Urinary bladder (tissue), 4 donors: ENCODE results near the gene TMEFF1. TPM values are rescaled to one million over a fixed set of nuclear protein-coding genes. Genes with fewer than 3 reads are reported as not detected.

Experiments
- DNase-seq: peaks from one replicate; pipeline ENCODE4 v3.0.0-alpha.2; 2015; ENCODE audit errors: extremely low spot score
- H3K27ac ChIP-seq: one replicate; pipeline ENCODE4 v1.5.1; 2013; ENCODE audit warnings: low read depth, mild to moderate bottlenecking, moderate library complexity
- H3K36me3 ChIP-seq: one replicate; pipeline ENCODE4 v1.6.1; 2013; ENCODE audit warnings: mild to moderate bottlenecking, moderate library complexity; ENCODE audit not compliant: insufficient read depth
- H3K4me1 ChIP-seq: one replicate; pipeline ENCODE4 v1.6.1; 2013; ENCODE audit warnings: mild to moderate bottlenecking, moderate library complexity; ENCODE audit not compliant: insufficient read depth
- H3K4me3 ChIP-seq: one replicate; pipeline ENCODE4 v1.5.1; 2013; ENCODE audit warnings: low read depth, low read length
- WGBS: extraction: QIAGEN DNeasy Blood & Tissue Kit; methylation state at CpG from one replicate; pipeline ENCODE4 v1.1.7; 2013; 5-methylcytosine and 5-hydroxymethylcytosine counted together
- polyA plus RNA-seq: library from polyadenylated mRNA; stranded (reverse); fragments of 200-250 nt; gene quantifications from one replicate; pipeline ENCODE4 v1.2.3, GENCODE V29; 2013
- total RNA-seq: library from RNA; depleted of rRNA; stranded (reverse); fragments of >200 nt; gene quantifications from one replicate; pipeline ENCODE4 v1.2.3, GENCODE V29; 2014
- donor health status: healthy with polysubstance abuse.
- donor health status: healthy.

TMEFF1 gene
- total and polyA plus RNA-seq, 2 donors, result 0.24 to 2.0 TPM

DNA sequence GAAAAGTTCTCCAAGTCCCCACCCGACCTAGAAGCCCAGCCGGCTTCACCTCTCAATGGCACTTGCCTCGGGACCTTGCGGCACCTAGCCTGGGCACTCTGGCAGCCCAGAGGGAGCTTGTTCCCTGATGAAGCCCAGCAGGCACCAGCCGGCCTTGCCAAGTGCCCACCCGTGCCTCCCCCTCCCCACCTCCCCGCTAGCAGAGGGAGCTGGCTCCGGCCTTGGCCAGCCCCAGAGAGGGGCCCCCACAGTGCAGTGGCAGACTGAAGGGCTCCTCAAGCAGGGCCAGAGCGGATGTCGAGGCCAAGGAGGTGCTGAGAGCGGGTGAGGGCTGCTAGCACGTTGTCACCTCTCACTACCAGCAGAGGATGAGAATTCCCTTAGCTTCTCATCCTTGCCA, 67.4 kb downstream of the TMEFF1 start:
- no peak for DNase-seq
- 91% methylated on average over 12 of the region's 12 CpGs for WGBS
- no peak overlapping the region for H3K27ac ChIP-seq
- H3K4me1 ChIP-seq, result no peaks in the 10 kb centered on the region
- no peak overlapping the region for H3K4me3 ChIP-seq
- H3K36me3 ChIP-seq, result peaks cover 2% of the 10 kb centered on the region

DNA sequence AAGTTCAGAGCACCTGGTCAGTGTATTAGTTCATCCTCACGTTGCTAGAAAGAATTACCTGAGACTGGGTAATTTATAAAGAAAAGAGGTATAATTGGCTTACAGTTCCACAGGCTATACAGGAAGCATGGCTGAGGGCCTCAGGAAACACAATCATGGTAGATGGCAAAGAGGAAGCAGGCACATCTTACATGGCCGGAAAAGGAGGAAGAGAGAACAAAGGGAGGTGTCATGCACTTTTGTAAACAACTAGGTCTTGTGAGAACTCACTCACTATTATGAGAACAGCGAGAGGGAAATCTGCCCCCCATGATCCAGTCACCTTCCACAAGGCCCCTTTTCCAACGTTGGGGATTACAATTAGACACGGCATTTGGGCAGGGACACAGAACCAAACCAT, 76.1 kb downstream of the TMEFF1 start:
- no peak overlapping the region for H3K27ac ChIP-seq
- no peak overlapping the region for H3K4me3 ChIP-seq
- H3K4me1 ChIP-seq, result no peaks in the 10 kb centered on the region
- no peaks in the 10 kb centered on the region for H3K36me3 ChIP-seq
- 84% methylated on average over 5 of the region's 5 CpGs for WGBS
- no peak for DNase-seq

DNA sequence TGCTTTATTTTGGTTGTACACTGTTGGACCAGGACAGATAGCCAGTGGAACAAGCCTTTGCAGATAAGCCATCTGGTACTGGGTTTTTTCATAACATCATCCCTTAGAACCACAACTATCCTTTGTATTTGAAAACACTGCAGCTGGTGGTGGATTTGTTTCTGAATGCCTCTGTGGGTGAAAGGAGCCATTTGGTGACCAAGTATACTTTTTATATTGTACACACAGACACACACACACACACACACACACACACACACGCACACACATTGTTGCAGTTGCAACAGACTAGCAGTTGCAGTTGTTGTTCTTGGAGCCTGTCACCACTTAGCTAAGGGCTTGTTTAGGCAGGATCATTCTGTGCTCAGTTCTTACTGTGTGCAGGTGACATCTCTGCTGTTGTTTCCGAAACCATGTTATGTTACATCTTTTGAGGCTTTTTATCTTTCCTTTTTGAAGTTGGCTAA, 82.0 kb downstream of the TMEFF1 start:
- Histone ChIP-seq H3K27ac (no peak overlapping the region), H3K4me1 (no peaks in the 10 kb centered on the region), H3K36me3 (no peaks in the 10 kb centered on the region), H3K4me3 (no peak overlapping the region)
- WGBS, result 76% methylated on average over 2 of the region's 2 CpGs
- DNase-seq, result no peak

DNA sequence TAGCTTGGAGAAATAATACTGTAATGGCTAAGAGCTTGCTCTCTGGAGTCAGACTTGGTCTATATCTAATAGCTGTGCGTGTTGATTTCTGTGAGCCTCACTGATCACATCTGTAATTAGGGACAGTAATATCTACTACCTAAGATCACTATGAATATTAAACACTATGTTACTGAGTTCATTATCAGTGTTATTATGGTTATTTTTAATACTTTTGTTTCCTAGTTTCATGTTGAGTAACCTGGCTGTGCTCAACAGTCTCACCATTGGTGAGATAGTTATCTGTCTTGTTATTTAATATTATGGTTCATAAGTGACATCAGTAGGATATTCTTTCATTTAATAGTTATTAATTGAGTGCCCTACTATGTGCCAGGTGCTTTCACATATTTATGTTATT, 82.5 kb downstream of the TMEFF1 start:
- 97% methylated on average over 1 of the region's 1 CpG for WGBS
- no peak for DNase-seq

DNA sequence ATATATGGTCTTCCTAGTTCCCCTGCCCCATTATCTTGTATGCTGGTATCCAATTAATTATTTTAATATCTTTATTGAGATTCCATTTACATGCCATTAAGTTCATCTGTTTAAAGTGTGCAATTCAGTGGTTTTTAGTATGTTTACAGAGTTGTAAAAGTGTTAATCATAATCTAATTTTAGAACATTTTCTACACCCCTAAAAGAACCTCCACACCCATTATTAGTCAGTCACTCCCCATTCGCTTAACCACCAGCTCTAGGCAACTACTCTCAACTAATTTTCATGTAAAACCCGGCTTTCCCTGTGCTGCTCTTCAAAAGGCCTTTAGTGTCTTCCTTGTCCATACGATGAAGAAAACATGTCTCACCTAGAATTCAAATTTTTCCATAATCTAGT, 84.1 kb downstream of the TMEFF1 start:
- WGBS, result 98% methylated on average over 3 of the region's 3 CpGs
- H3K27ac ChIP-seq, result no peak overlapping the region

More for the DNA sequence above, 82.5 kb downstream of the TMEFF1 start:
- H3K4me1 ChIP-seq, result no peaks in the 10 kb centered on the region
- no peaks in the 10 kb centered on the region for H3K36me3 ChIP-seq
- no peak overlapping the region for H3K4me3 ChIP-seq
- no peak overlapping the region for H3K27ac ChIP-seq

DNA sequence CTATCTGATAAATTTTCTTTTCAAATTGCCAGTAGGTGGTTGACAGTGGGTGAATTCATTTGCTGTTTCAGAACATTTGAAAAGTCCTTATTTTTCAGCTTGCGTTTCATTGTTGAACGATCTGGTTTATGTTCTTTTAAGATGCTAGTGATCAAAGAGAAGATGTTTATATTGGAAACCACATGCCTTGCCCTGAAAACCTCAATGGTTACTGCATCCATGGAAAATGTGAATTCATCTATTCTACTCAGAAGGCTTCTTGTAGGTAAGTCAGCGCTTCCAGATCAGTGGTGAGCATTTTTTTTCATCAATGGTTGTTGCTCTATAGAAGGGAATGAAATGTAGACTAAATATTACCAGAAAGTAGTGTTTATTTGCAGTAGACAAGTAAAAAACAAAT, 88.3 kb downstream of the TMEFF1 start:
- no peak for DNase-seq
- Histone ChIP-seq H3K36me3 (no peaks in the 10 kb centered on the region), H3K4me1 (no peaks in the 10 kb centered on the region), H3K4me3 (no peak overlapping the region), H3K27ac (no peak overlapping the region)
- 74% methylated on average over 3 of the region's 3 CpGs for WGBS

More for the DNA sequence above, 84.1 kb downstream of the TMEFF1 start:
- Histone ChIP-seq H3K4me1 (no peaks in the 10 kb centered on the region), H3K4me3 (no peak overlapping the region), H3K36me3 (no peaks in the 10 kb centered on the region)
- DNase-seq, result no peak

DNA sequence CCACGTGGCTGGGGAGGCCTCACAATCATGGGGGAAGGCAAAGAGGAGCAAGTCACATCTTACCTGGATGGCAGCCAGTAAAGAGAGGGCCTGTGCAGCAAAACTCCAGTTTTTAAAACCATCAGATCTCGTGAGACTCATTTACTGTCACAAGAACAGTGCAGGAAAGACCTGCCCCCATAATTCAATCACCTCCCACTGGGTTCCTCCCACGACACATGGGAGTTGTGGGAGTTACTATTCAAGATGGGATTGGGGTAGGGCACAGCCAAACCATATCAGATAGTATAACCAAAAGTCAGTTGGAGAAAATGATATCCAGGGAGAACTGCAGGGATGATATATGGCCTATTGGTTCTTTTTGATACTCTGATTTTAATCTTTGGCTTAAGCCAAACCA, 94.9 kb downstream of the TMEFF1 start:
- WGBS, result 79% methylated on average over 3 of the region's 3 CpGs
- H3K27ac ChIP-seq, result no peak overlapping the region
- DNase-seq, result no peak
- H3K4me1 ChIP-seq, result no peaks in the 10 kb centered on the region
- H3K4me3 ChIP-seq, result no peak overlapping the region
- no peaks in the 10 kb centered on the region for H3K36me3 ChIP-seq

DNA sequence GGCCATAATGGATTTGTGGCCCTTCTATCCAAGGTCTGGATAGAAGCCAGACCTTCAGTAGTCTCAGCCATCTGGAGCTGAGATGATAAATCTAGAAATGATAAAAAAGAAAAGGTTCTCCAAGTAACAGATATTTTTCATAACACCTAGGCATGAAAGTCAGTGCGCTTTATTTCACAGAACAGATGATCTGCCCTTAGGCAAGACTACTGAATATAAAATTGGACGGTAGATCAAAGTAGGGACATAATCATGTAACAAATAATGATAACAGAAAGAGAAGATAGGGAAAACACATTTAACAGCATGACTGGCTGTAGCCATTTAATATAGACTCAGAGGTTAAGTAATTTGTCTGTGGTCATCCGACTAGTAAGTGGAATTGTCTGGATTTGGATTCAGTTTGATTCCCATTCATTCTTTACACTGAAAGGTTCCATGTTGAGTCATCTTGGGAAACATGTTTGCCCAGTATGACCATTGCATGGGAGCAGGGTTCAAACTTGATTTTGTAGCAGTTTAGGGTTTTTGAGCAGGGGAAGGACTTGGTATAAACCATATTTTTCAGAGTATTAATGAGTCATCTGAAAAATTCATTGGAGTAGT, 100.8 kb downstream of the TMEFF1 start:
- Histone ChIP-seq H3K4me1 (no peaks in the 10 kb centered on the region), H3K27ac (no peak overlapping the region), H3K4me3 (no peak overlapping the region), H3K36me3 (no peaks in the 10 kb centered on the region)
- no peak for DNase-seq
- WGBS, result 92% methylated on average over 3 of the region's 3 CpGs

DNA sequence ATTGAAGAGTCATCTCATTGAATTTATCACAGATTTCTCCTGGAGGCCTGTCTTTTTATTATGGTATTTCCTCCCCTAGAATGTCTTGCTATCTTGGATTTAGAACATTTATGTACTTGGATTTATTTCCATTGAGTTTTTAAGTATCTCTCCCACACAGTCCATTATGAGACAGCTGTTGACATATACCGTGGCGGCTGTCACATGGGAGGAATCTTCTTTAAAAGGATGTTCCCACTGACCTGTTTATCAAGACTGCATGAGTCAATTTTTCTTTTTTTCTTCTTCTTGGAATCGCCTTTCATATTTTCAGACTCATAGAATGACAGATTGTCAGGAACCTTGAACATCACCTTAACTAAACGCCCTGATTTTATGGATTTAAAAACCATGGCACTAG, 102.1 kb downstream of the TMEFF1 start:
- Histone ChIP-seq H3K4me3 (no peak overlapping the region), H3K4me1 (no peaks in the 10 kb centered on the region), H3K36me3 (no peaks in the 10 kb centered on the region), H3K27ac (no peak overlapping the region)
- no peak for DNase-seq
- WGBS, result 92% methylated on average over 4 of the region's 4 CpGs

DNA sequence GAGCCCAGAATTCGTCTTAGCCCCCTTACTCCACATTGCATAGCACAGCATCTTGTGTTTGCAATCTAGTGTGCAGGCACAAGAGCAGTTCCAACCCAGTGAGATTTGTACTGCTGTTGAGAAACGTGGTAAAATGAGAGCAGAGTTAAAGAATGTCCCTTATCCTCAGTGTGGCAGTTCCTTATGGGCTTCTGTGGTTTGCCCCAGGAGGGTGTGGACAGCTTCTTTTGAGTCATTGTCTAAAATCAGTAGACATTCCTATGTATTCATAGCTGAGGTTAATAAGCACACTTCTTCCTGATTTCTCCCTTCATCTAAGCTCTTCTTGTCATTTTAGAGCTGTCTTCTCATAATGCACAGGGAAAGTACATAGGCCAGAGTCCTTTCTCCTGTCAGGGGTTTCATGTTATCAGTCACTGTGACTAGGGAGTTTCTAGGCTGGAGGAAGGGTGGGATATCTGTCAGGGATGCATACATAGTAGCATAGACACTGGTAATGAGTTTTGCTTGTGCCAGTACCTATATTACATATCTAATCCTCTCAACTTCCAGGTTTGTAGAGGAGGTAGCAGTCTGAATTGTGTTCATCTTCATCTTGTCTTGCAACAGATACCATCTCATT, 102.9 kb downstream of the TMEFF1 start:
- DNase-seq, result no peak
- H3K4me1 ChIP-seq, result no peaks in the 10 kb centered on the region
- H3K36me3 ChIP-seq, result no peaks in the 10 kb centered on the region
- 79% methylated on average over 2 of the region's 2 CpGs for WGBS
- H3K4me3 ChIP-seq, result no peak overlapping the region
- H3K27ac ChIP-seq, result no peak overlapping the region

DNA sequence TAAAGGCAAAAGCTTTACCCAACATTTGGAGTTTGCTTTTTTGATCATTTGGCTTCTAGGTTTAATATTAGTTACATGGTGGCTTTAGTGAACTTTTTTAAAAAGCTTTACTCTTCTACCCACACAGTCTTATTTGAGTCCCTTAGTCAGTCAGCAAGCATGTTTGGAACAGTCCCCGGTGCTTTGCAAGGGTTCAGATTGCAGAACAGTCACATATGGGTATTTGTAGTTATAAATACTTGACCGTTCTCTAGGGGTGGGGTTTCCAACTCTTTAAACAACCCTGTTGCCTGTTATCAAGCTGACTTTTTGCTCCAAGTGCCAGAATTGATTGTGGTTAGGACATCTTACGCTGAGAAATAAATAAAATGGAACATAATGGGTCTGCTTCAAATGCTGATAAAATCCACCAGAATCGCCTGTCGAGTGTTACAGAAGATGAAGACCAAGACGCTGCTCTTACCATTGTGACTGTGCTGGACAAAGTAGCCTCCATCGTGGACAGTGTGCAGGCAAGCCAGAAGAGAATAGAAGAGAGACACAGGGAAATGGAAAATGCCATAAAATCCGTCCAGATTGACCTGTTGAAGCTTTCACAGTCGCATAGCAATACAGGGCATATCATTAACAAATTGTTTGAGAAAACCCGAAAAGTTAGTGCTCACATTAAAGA, 105.0 kb downstream of the TMEFF1 start, which contains the start of gene CAVIN4:
Gene CAVIN4 (plus strand): TSS at position 304 of the 673 bp plus-strand sequence. CDS start 65 bp downstream, at position 369.
- 69% methylated on average over 10 of the region's 10 CpGs for WGBS
- Histone ChIP-seq H3K27ac (no peak within 1 kb of the TSS), H3K4me3 (no peak within 1 kb of the TSS), H3K4me1 (no peaks in the 10 kb centered on the region), H3K36me3 (no peaks in the 10 kb centered on the region)
- no peak for DNase-seq

DNA sequence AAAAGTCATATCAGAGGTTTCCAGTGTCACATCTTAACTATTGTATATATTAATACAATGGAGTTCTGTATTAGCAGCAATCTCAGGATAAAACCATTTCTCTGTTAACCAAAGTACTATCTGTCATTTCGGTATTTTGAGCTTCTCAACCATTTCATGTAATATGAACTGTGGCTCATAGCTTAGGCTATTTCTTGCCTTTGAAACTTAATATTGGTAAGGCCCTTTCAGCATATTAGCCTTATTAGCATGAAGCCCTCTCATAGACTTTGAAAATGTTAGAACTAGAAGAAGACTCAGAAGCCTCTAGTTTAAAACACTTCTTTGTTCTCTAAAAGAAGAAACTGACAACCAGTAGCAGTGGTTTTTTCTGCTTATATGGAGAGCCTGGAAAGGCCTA, 105.7 kb downstream of the TMEFF1 start:
- no peak for DNase-seq
- 95% methylated on average over 1 of the region's 1 CpG for WGBS
- H3K36me3 ChIP-seq, result no peaks in the 10 kb centered on the region
- no peaks in the 10 kb centered on the region for H3K4me1 ChIP-seq
- no peak overlapping the region for H3K27ac ChIP-seq
- no peak overlapping the region for H3K4me3 ChIP-seq

DNA sequence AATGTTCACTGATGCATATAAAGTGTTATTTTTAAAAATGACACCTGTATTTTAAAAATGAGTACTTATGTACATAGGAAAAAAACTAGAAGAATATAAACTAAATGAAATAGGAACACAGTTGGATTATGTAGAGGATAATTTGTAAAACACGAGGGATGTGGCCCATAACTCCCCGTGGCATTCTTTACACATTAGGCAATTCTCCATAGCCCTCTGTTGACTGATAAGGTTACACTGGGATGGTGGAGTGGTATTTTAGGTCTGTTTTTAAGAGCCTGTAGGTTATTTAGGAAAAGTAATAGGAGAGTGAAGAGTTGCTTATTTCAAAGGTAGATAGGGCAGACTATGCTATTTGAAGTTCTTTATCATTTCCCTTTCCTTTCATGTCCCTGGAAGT, 106.7 kb downstream of the TMEFF1 start:
- H3K4me3 ChIP-seq, result no peak overlapping the region

DNA sequence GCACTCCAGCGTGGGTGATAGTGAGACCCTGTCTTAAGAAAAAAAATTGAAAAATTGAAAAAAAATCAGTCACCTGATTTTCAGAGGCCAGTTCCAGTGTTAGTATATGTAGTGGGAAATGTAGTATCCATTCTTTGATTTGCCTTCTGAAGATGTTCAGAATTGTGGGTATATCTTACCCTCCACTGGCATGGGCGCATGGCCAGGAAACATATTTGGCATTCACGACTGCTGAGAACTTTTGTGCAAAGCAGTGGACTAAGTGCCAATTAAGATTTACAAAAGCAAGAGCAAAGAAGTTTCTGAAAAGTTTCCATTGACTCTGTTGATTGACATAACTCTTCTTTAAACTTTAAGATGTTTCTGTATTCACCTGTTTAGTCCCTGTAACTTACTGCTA, 107.3 kb downstream of the TMEFF1 start:
- no peaks in the 10 kb centered on the region for H3K36me3 ChIP-seq
- 77% methylated on average over 3 of the region's 3 CpGs for WGBS
- no peak for DNase-seq
- H3K4me1 ChIP-seq, result no peaks in the 10 kb centered on the region
- H3K27ac ChIP-seq, result no peak overlapping the region
- no peak overlapping the region for H3K4me3 ChIP-seq

More for the DNA sequence above, 106.7 kb downstream of the TMEFF1 start:
- Histone ChIP-seq H3K27ac (no peak overlapping the region), H3K36me3 (no peaks in the 10 kb centered on the region), H3K4me1 (no peaks in the 10 kb centered on the region)
- DNase-seq, result no peak
- WGBS, result 65% methylated on average over 2 of the region's 2 CpGs
